ENCODE results near the gene KCNIP1.

- TF ChIP-seq, protein P1, sequence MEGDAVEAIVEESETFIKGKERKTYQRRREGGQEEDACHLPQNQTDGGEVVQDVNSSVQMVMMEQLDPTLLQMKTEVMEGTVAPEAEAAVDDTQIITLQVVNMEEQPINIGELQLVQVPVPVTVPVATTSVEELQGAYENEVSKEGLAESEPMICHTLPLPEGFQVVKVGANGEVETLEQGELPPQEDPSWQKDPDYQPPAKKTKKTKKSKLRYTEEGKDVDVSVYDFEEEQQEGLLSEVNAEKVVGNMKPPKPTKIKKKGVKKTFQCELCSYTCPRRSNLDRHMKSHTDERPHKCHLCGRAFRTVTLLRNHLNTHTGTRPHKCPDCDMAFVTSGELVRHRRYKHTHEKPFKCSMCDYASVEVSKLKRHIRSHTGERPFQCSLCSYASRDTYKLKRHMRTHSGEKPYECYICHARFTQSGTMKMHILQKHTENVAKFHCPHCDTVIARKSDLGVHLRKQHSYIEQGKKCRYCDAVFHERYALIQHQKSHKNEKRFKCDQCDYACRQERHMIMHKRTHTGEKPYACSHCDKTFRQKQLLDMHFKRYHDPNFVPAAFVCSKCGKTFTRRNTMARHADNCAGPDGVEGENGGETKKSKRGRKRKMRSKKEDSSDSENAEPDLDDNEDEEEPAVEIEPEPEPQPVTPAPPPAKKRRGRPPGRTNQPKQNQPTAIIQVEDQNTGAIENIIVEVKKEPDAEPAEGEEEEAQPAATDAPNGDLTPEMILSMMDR (IDR thresholded peaks at IDR 0.05) = no peak
- no peak for TF ChIP-seq TCF7L2 (IDR thresholded peaks at IDR 0.05; ENCODE audit: low read depth, low read length)
Observed at GRCh38 chr5:170560938-170561337, 57.1 kb downstream of the KCNIP1 start.

Data from Panc1 (cell line).